SU-DHL-6 (cell line): Measurements from ENCODE around the gene TMEM59L.

Experiments used
- EZH2phosphoT487 ChIP-seq: fragments of 200-600 bp; sonication (generic), shearing (Covaris generic); conservative IDR thresholded peaks from 2 replicates; pipeline ENCODE4 v1.6.1; 2018; ENCODE audit warnings: mild to moderate bottlenecking, antibody characterized with exemption, low read length, moderate library complexity, mixed read lengths
- TF ChIP-seq, protein P1 (sequence below): fragments of 200-600 bp; sonication (generic); IDR thresholded peaks from one replicate; pipeline ENCODE4 v1.5.1; 2017; ENCODE audit warnings: antibody characterized with exemption, mild to moderate bottlenecking, low read length, moderate library complexity; ENCODE audit not compliant: insufficient read depth, poor library complexity, severe bottlenecking

- TF ChIP-seq, protein P1, sequence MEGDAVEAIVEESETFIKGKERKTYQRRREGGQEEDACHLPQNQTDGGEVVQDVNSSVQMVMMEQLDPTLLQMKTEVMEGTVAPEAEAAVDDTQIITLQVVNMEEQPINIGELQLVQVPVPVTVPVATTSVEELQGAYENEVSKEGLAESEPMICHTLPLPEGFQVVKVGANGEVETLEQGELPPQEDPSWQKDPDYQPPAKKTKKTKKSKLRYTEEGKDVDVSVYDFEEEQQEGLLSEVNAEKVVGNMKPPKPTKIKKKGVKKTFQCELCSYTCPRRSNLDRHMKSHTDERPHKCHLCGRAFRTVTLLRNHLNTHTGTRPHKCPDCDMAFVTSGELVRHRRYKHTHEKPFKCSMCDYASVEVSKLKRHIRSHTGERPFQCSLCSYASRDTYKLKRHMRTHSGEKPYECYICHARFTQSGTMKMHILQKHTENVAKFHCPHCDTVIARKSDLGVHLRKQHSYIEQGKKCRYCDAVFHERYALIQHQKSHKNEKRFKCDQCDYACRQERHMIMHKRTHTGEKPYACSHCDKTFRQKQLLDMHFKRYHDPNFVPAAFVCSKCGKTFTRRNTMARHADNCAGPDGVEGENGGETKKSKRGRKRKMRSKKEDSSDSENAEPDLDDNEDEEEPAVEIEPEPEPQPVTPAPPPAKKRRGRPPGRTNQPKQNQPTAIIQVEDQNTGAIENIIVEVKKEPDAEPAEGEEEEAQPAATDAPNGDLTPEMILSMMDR: no peak
- no peak for TF ChIP-seq EZH2phosphoT487
These were observed 17.2 kb upstream of the TMEM59L start for GRCh38 chr19:18595475-18595874.
